Measurements from ENCODE around the gene EFCAB7.

- TF ChIP-seq POLR2AphosphoS5 (IDR thresholded peaks at IDR 0.05; ENCODE audit: borderline replicate concordance, low read depth, low read length) (no peak), EZH2 (IDR thresholded peaks at IDR 0.05) (no peak), FOXP2 (optimal IDR thresholded peaks at IDR 0.05; ENCODE audit: control extremely low read depth, extremely low read length, insufficient read depth) (no peak)
Observed at GRCh38 chr1:63486629-63487028, 36.7 kb upstream of the EFCAB7 start.

All from SK-N-MC (cell line).